Astrocyte (in vitro differentiated cells and primary cell): ENCODE measurements around the gene ZNF71. TPM values are rescaled to one million over a fixed set of nuclear protein-coding genes. Genes with fewer than 3 reads are reported as not detected.

ENCODE experiments used
- DNase-seq: peaks from one replicate; pipeline ENCODE4 v3.0.0-alpha.2; 2010; ENCODE audit warnings: low read depth
- FAIRE-seq: peaks from 2 replicates; lab custom pipeline; 2011; peaks lifted over from hg19 to GRCh38; lab: Jason Lieb, UNC
- H2AFZ ChIP-seq: 2 replicates; pipeline ENCODE4 v1.6.0; 2012; ENCODE audit warnings: low read depth, low read length, inconsistent platforms
- H3K27ac ChIP-seq: 2 replicates; pipeline ENCODE4 v1.5.1; 2011; ENCODE audit warnings: low read depth, low read length, inconsistent platforms
- H3K27me3 ChIP-seq: 2 replicates; pipeline ENCODE4 v1.6.0; 2011; ENCODE audit warnings: low read length, inconsistent platforms; ENCODE audit not compliant: insufficient read depth
- H3K36me3 ChIP-seq: 2 replicates; pipeline ENCODE4 v1.5.1; 2011; ENCODE audit warnings: low read length, inconsistent platforms; ENCODE audit not compliant: insufficient read depth
- H3K4me1 ChIP-seq: 2 replicates; pipeline ENCODE4 v1.5.1; 2011; ENCODE audit warnings: low read length, inconsistent platforms; ENCODE audit not compliant: insufficient read depth
- H3K4me2 ChIP-seq: 2 replicates; pipeline ENCODE4 v1.6.0; 2012; ENCODE audit warnings: low read length, inconsistent platforms
- H3K4me3 ChIP-seq: 2 replicates; pipeline ENCODE4 v1.5.1; 2011; ENCODE audit warnings: low read depth, mild to moderate bottlenecking, low read length, inconsistent platforms; ENCODE audit not compliant: insufficient read depth
- H3K79me2 ChIP-seq: 2 replicates; pipeline ENCODE4 v1.6.0; 2012; ENCODE audit warnings: mild to moderate bottlenecking, low read length, inconsistent platforms; ENCODE audit not compliant: insufficient read depth
- H3K9ac ChIP-seq: 2 replicates; pipeline ENCODE4 v1.6.0; 2012; ENCODE audit warnings: mild to moderate bottlenecking, low read length, inconsistent platforms
- H3K9me3 ChIP-seq: 2 replicates; pipeline ENCODE4 v1.5.1; 2012; ENCODE audit warnings: low read depth, mild to moderate bottlenecking, low read length, inconsistent platforms; ENCODE audit not compliant: insufficient read depth
- H4K20me1 ChIP-seq: 2 replicates; pipeline ENCODE4 v1.6.0; 2012; ENCODE audit warnings: low read length, inconsistent platforms; ENCODE audit not compliant: insufficient read depth
- H3K27ac Mint-ChIP-seq: one replicate; pipeline ENCODE4 v1.8.0; 2021; ENCODE audit warnings: mild to moderate bottlenecking, mixed read lengths; ENCODE audit not compliant: unreplicated experiment
- H3K27me3 Mint-ChIP-seq: one replicate; pipeline ENCODE4 v1.8.0; 2021; ENCODE audit warnings: low read depth, mixed read lengths; ENCODE audit not compliant: unreplicated experiment
- H3K36me3 Mint-ChIP-seq: one replicate; pipeline ENCODE4 v1.8.0; 2021; ENCODE audit warnings: low read depth, mixed read lengths; ENCODE audit not compliant: unreplicated experiment
- H3K4me1 Mint-ChIP-seq: one replicate; pipeline ENCODE4 v1.8.0; 2021; ENCODE audit warnings: low read depth, mixed read lengths; ENCODE audit not compliant: unreplicated experiment
- H3K4me3 Mint-ChIP-seq: one replicate; pipeline ENCODE4 v1.8.0; 2021; ENCODE audit warnings: mild to moderate bottlenecking, moderate library complexity, mixed read lengths; ENCODE audit not compliant: unreplicated experiment
- H3K9me3 Mint-ChIP-seq: one replicate; pipeline ENCODE4 v1.8.0; 2021; ENCODE audit warnings: mild to moderate bottlenecking, mixed read lengths; ENCODE audit not compliant: unreplicated experiment
- EZH2 ChIP-seq: IDR thresholded peaks from 2 replicates; pipeline ENCODE4 v1.6.1; 2012; ENCODE audit warnings: mild to moderate bottlenecking, low read length, inconsistent platforms; ENCODE audit not compliant: insufficient read depth
- total RNA-seq: library from RNA; stranded (reverse); gene quantifications from 2 replicates; pipeline ENCODE4 v1.2.1, GENCODE V29; 2021
- TF ChIP-seq, protein P1 (sequence below): IDR thresholded peaks from 2 replicates; pipeline ENCODE4 v1.5.1; 2011; ENCODE audit warnings: low read depth, mild to moderate bottlenecking, inconsistent platforms, low read length, moderate library complexity; ENCODE audit not compliant: insufficient read depth

ZNF71 gene
- total RNA-seq, 1 donor from 2014 or later, result 12.2 TPM

DNA sequence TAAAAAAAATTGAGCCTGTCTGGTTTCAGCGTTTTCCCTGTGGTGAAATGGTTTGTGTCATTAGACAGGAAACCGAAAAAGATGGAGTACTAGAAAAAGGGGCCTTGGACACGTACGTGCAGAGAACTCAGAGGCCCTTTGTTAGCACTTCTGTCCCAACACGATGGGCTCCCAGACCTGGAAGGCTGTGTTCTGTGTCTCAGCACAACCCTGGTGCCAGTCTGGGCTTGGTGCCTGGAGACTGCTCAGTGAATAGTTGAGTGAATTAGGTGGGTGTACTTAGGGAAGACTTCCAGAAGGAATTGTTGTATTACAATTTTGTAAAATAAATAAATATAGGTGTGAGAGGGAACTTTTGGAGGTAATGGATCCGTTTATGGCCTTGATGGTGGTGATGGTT lies 8.7 kb downstream of the ZNF71 start:
- H2AFZ ChIP-seq, result no peak overlapping the region
- no peak for FAIRE-seq
- H3K9ac ChIP-seq, result no peak overlapping the region
- no peaks in the 10 kb centered on the region for H3K27me3 ChIP-seq
- Mint-ChIP-seq H3K4me1 (peaks cover 7% of the 10 kb centered on the region), H3K4me3 (no peak overlapping the region), H3K36me3 (peaks cover 47% of the 10 kb centered on the region), H3K27me3 (no peaks in the 10 kb centered on the region), H3K9me3 (peaks cover 25% of the 10 kb centered on the region), H3K27ac (no peak overlapping the region)
- H3K27ac ChIP-seq, result no peak overlapping the region
- peak; percentile 33 for DNase-seq
- no peaks in the 10 kb centered on the region for H3K4me1 ChIP-seq
- peaks cover 1% of the 10 kb centered on the region for H3K36me3 ChIP-seq
- TF ChIP-seq EZH2, result no peak
- TF ChIP-seq, protein P1, sequence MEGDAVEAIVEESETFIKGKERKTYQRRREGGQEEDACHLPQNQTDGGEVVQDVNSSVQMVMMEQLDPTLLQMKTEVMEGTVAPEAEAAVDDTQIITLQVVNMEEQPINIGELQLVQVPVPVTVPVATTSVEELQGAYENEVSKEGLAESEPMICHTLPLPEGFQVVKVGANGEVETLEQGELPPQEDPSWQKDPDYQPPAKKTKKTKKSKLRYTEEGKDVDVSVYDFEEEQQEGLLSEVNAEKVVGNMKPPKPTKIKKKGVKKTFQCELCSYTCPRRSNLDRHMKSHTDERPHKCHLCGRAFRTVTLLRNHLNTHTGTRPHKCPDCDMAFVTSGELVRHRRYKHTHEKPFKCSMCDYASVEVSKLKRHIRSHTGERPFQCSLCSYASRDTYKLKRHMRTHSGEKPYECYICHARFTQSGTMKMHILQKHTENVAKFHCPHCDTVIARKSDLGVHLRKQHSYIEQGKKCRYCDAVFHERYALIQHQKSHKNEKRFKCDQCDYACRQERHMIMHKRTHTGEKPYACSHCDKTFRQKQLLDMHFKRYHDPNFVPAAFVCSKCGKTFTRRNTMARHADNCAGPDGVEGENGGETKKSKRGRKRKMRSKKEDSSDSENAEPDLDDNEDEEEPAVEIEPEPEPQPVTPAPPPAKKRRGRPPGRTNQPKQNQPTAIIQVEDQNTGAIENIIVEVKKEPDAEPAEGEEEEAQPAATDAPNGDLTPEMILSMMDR, result no peak
- peaks cover 88% of the 10 kb centered on the region for H3K79me2 ChIP-seq
- peaks cover 4% of the 10 kb centered on the region for H3K9me3 ChIP-seq
- no peak overlapping the region for H3K4me3 ChIP-seq
- H4K20me1 ChIP-seq, result peaks cover 23% of the 10 kb centered on the region
- H3K4me2 ChIP-seq, result no peak overlapping the region

DNA sequence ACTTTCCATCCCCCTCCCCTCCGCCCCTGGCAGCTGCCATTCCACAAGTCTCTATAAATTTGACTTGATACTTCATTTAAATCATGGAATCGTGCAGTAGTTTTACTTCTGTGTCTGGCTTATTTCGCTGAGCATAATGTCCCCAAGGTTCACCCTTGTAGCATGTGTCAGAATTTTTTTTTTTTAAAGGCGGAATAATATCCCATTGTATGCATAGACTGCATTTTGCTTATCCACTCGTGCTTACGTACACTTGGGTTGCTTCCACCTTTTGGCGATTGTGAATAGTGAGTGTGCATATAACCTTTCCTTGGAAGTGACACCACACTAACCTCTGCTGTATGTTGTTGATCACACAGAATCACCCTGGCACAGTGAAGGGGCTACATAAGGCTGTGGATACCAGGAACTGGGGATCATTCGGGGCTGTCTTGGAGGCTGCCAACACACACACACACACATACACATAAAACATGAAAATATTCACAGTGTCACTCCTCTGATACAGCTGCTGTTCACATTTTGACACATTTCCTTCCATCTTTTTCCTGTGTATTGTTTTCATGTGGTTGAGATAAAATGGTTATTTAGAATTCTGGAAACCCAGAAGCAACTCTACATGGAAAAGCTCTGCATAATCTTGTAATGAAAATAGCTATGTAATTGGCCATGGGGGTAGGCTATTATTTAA lies 13.3 kb downstream of the ZNF71 start:
- Mint-ChIP-seq H3K9me3 (peaks cover 36% of the 10 kb centered on the region), H3K4me3 (no peak overlapping the region), H3K27me3 (no peaks in the 10 kb centered on the region), H3K4me1 (peaks cover 2% of the 10 kb centered on the region), H3K36me3 (peaks cover 44% of the 10 kb centered on the region), H3K27ac (no peak overlapping the region)
- Histone ChIP-seq H4K20me1 (peaks cover 20% of the 10 kb centered on the region), H2AFZ (no peak overlapping the region), H3K27ac (no peak overlapping the region), H3K4me3 (no peak overlapping the region), H3K36me3 (no peaks in the 10 kb centered on the region), H3K9ac (no peak overlapping the region), H3K79me2 (peaks cover 91% of the 10 kb centered on the region), H3K9me3 (peaks cover 9% of the 10 kb centered on the region), H3K4me1 (no peaks in the 10 kb centered on the region), H3K27me3 (no peaks in the 10 kb centered on the region), H3K4me2 (no peak overlapping the region)
- DNase-seq (no peak), FAIRE-seq (no peak)
- TF ChIP-seq, protein P1, result no peak
- TF ChIP-seq EZH2, result no peak

DNA sequence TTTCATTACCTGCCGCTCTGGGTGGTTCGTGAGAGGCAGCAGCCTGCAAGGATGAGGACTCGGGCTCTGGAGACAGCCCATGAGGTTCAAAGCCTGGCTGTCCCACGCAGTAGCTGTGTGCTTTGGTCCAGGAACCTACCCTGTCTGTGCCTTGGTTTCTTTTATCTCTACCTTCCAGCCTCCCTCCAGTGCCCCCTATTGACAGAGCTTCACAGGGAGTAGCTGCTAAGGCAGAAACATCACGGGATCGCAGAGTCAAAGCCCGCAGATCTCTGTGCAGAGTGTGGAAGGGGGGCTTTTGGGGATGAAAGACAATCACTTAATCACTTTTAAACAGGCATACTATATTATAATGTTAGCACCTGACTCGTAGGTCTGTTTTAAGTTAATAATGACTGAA lies 16.2 kb downstream of the ZNF71 start:
- Histone ChIP-seq H3K27me3 (no peaks in the 10 kb centered on the region), H3K9ac (no peak overlapping the region), H3K4me1 (no peaks in the 10 kb centered on the region), H2AFZ (no peak overlapping the region), H3K36me3 (peaks cover under 1% of the 10 kb centered on the region), H3K4me2 (no peak overlapping the region), H3K9me3 (peaks cover 9% of the 10 kb centered on the region), H4K20me1 (peaks cover 21% of the 10 kb centered on the region), H3K27ac (no peak overlapping the region), H3K79me2 (peaks cover 76% of the 10 kb centered on the region), H3K4me3 (no peak overlapping the region)
- Mint-ChIP-seq H3K4me3 (no peak overlapping the region), H3K27me3 (no peaks in the 10 kb centered on the region), H3K27ac (no peak overlapping the region), H3K36me3 (peaks cover 46% of the 10 kb centered on the region), H3K9me3 (peaks cover 40% of the 10 kb centered on the region), H3K4me1 (peaks cover 2% of the 10 kb centered on the region)
- DNase-seq (no peak), FAIRE-seq (no peak)
- TF ChIP-seq, protein P1, result no peak
- no peak for TF ChIP-seq EZH2
